NCI-H1436 (cell line): ENCODE results near the gene PKN1.
"Not testable (repeated sequence)": the region's sequence is repeated elsewhere in the genome, so short reads cannot be mapped to it uniquely, and the experiment has no call there.

Source experiments
- DNase-seq: peaks from one replicate; lab custom pipeline; 2025; lab: John Stamatoyannopoulos, UW

PKN1 gene

DNA sequence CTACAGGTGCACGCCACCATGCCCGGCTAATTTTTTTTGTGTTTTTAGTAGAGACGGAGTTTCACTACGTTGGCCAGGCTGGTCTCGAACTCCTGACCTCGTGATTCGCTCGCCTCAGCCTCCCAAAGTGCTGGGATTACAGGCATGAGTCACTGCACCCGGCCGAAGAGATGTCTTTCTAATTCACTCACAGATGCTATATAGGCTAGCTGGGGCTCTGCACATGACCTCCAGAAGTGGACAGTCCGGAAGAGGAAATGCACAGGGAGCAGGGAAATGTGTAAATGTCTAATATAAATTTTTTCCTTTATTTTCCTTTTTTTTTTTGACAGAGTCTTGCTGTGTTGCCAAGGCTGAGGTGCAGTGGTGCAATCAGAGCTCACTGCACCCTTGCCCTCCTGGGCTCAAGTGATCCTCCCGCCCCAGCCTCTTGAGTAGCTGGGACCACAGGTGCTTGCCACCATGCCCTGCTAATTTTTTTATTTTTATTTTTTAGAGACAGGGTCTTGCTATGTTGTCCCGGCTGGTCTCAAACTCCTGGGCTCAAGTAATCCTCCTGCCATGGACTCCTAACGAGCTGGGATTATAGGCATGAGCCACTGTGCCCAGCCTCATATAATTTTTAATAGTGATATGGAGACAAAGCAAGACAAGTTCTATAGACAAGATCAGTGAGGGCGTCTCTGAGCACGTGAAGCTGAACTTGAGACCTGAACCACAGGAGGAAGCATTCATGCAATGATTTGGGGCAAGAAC is 54.4 kb downstream of the PKN1 start:
- DNase-seq: no peak

DNA sequence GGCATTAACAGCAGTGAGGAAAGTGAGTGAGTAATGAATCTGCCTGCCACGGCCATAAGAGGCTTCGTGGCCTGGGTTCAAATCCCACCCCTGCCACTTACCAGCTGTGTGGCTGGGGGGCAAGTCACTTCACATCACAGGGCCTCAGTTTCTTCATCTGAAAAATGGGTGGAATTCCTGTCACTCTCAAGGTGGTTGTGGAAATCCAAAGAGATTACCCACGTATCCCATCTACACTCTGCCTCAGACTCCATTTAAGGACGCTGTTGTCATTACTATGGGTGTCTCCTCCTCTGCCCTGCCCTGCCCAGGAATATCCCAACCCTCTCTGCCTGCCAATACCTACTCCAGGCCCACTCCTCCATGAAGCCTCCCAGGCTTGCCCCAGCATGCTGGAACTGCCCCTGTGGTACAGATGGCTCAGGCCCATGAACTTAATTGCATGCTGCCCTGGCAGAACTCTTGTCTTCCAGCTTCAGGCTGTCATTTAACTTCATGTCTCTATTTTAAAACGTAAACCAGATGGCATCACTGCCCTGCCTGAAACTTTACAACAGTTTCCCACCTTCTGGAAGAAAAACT is 59.7 kb downstream of the PKN1 start:
- no peak for DNase-seq

DNA sequence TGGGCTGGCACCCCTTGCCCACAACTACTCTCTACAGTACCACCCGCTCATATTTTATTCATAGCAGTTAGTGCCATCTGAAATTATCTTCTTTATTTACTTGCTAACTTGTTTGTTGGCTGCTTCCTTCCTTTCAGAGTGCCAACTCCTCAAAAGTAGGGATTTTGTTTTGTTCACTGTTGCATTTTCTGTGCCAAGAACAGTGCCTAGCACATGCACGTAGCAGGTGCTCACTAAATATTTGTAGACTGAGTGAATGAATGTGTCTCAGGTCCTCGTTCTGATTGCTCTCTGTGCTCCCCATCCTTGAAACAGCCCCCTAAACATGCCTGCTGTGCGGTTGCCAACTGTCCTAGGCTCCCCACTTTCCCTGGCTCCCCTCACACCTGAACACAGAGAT is 61.3 kb downstream of the PKN1 start:
- no peak for DNase-seq

DNA sequence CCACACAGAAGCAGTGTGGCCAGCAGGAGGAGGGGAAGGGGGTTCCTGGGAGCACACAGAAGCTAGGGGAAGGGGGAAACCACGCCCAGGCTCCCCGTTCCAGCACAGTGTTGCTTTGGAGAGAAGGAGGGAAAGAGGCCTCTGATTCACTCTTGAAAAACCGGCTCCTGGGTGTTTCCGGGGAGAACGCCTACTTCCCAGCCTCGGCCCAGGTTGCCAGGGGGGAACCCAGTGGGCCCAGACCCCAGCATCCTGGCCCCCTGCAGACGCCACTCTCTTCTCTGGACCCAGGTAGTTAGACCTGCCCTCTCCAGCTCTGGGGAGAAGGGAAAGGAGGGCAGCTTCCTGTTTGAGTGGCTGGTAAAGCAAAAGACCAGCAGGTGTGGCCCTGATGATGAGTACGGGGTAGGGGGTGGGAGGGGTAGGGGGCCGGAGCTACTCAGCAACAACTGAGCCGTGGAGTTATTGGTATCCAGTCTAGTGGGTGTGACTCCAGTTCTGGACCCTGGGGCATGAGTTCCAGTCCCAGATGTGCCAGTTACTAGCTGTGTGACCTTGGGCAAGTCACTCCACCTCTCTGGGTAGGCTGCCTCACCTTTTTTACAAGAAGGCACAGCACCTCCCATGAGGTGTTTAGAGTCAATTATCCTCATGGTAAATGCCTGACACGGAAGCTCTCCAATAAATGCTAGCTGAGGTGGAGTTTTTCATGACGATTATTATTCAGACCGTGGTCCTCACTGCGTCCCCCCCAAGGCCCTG is 62.0 kb downstream of the PKN1 start:
- DNase-seq: no peak

DNA sequence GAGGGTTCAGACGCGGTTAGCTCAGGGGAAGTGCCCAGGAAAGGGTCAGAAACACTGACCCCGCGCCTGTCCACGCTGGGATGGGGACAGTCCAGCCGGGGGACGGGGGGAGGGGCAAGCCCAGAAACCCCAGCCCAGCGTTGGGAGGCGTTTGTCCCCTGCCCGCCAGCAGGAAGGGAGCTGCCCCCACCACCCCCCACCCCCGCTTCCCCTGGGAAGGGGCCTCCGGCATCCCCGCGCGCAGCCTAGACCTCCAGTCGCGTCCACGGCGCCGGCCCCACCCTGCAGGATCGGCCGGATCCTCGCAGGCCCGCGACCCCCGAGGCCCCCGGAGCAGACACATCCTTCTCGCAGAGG is 62.5 kb downstream of the PKN1 start:
- DNase-seq: no peak

DNA sequence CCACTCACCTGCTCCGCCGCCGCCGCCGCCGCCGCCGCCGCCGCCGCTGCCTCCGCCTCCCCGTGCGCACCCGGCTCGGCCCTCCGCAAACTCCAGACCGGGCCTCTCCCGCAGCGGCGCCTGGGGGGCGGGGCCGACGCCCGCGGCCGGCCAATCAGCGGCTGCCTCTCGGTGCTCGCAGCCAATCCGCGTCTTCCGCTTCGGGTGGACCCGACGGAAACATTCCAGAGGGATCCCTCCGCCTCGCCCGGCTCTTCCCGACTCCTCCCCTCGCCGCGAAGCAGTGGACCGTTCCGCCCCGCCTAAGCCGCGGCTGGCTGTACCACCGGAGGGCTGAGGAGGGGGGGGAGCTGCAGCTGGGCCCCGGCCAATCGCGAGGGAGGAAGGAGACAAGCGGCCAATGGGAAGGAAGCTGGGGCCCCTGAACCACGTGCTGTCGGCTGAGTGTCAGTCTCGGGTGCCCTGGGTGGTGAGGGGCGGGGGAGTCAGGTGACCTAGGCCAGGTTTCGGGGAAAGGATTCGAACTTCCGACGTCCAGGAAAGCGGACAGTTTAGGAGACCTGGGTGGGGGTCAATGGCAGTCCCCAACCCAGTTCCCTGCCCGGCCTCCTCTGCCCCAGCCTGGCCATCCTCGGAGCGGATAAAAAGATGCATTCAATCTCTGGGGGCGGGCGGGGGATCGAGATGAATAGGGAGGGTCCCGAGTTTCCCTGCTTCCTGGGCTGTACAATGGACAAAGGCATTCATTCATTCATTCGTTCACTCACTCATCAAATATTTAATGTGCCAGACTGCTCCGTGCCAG is 63.1 kb downstream of the PKN1 start, which contains the start of gene GIPC1:
GIPC1 (minus strand) TSS at position 99 of the 805 bp plus-strand sequence. CDS start 13,151 bp downstream, outside the sequence.
- DNase-seq: peak; percentile 97

DNA sequence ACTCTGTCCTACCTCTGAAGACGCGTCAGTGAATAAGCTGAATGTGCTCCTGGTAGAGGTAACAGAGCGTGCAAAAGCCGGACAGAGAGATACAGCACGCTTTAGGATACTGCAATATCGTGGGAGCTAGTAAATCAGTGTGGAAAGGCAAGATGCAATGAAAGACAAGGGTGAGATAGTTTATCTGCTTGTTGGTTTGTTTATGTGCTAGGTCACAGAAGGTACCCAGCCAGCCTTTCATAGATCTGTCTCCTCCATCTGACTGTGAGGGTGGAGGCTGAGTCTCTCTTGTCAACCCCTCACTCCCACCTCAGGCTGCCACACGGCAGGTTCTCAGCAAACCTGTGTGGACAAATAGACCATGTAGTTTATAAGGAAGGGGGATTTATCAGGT is 63.7 kb downstream of the PKN1 start:
- DNase-seq: no peak

DNA sequence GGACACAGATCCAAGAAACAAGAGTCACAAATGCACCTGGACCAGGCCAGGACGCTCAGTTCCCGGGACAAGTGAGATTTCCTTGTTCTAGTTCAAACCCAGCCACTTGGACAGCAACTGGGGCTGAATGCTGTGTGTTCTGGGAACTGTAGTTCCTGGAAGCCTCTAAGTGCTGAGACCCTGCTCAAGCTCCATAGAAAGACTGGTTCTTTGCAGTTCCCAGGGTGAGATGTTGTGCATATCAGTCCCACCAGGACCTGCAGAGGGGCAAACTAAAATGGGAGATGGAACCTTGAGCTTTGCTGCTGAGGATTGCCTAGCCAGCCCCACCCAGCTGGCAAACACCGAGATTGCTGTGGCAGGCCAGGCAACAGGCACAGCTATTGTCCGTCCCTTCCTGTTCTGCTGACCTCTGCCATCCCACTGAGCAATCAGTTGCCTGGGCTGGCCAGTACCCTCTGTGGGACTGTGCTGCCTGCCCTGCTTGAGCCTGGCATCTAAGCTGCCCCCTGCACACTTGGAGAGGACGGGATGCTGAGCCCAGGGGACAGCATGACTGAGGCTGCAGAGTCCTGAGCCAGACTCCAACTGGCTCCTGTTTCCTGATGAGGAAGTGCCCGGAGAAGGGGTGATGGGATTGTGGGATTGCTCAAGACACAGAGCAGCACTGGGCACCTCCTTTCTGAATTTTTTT is 64.3 kb downstream of the PKN1 start:
- DNase-seq: no peak

DNA sequence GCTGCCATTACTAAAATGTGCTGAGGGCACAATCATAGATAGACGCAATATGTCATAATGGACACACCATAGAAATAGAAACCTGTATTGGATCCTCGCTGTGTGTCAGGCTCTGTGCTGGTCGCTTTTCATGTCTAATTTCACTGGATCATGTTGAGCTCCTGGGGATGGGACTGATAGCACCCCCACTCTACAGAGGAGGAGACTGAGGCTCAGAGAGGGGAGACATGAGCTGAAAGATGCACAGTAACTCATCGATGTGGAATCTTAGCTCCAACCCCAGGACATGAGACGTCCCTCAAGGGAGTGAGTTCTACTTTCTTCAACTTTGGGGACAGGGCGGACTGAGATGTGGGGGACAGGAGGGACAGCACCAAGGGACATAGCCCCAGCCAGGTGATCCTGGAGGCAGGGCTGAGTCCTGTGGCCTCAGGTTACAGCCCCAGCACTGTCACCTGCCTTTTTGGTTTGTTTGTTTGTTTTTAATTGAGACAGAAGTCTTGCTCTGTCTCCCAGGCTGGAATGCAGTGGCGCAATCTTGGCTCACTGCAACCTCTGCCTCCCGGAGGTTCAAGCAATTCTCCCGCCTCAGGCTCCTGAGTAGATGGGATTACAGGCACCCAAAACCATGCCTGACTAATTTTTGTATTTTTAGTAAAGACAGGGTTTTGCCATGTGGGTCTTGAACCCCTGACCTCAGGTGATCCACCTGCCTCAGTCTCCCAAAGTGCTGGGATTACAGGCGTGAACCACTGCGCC is 69.4 kb downstream of the PKN1 start:
- no peak for DNase-seq

DNA sequence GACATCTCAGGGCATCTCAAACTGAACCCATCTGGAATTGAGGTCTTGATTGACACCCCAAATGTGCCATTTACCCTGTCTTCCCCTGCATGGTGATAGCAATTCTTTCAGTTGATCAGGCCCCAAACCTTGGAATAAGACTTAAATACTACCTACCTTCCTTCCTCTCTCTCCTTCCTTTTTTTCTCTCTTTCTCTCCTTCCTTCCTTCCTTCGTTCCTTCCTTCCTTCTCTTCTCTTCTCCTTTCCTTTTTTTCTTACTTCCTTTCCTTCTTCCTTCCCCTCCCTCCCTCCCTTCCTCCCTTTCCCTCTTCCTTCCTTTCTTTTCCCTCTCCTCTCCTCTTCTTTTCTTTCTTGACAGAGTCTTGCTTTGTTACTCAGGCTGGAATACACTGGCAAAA is 70.2 kb downstream of the PKN1 start:
- no peak for DNase-seq

DNA sequence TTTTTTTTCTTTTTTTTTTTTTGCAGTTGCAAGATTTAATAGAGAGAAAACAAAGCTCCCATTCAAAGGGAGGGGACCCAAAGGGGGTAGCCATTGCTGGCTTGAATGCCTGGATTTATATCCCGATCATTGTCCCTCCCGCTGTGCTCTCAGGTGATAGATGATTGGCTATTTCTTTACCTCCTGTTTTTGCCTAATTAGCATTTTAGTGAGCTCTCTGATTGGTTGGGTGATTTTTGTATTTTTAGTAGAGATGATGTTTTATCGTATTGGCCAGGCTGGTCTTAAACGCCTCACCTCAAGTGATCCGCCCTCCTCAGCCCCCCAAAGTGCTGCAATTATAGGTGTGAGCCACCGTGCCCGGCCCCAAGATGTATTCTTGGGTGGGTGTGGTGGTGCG is 71.5 kb downstream of the PKN1 start:
- DNase-seq: not testable (repeated sequence)

DNA sequence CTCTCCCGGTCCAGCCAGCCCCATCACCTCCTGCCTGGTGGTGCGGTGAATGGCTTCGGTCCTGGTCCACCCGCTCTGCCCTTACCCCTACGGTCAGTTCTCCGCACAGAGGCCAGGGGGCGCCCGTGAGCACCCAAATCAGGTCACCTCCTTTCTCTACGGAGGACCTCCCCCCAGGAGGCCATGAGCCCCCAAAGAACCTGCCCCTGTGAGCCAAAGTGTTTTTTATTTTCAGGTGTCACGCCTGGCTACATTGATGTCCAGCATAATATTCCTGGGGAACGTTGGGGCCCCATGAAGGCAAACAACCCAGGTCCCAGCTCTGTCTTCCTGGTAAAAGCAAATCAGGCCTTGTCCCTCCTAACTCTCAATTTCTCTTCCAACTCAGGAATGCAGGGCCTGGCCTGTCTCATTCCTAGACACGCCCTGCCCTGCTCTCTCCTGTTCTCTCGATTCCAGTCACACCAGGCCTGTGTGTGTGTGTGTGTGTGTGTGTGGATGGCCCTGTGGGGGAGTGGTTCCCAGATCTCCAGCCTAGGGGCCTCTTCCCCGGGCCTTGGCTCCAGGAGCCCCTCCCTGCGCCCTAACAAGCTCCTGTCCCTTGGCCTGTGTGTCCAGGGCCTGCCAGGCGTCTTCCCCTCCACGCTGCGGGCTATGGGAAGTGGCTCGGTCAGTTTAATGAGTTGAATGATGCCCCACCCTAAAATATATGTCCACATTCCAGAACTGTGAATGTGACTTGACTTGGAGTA is 72.6 kb downstream of the PKN1 start:
- DNase-seq: peak; percentile 48

DNA sequence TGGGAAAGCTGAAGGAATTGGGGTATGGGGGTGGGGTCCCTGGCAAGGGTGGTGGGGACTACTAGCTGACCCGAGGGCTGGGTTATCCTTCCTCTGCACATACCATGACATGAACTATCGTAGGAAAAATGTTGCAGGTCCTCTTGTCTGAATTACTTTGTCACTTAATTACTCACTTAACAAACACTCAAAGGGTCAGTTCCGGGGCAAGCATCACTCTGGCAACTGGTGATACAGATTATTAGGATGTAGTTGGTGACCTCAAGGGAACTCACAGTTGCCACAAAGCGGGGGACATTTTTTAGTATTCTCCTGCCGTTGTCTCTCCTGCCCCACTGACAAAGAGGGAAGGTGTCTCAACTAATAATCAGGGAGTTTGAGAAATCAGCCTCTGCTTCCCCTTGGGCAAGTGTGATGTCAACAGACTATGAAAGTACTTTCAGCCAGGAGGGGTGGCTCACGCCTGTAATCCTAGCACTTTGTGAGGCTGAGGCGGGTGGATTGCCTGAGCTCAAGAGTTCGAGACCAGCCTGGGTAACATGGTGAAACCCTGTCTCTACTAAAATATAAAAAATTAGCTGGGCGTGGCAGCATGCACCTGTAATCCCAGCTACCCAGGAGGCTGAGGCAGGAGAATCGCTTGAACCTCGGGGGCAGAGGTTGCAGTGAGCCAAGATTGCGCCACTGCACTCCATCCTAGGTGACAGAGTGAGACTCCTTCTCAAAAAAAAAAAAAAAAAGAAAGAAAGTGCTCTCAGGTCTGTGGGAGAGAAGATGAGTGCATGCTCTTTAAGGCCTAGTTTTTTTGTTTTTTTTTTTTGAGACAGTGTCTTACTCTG is 74.8 kb downstream of the PKN1 start:
- DNase-seq: no peak

DNA sequence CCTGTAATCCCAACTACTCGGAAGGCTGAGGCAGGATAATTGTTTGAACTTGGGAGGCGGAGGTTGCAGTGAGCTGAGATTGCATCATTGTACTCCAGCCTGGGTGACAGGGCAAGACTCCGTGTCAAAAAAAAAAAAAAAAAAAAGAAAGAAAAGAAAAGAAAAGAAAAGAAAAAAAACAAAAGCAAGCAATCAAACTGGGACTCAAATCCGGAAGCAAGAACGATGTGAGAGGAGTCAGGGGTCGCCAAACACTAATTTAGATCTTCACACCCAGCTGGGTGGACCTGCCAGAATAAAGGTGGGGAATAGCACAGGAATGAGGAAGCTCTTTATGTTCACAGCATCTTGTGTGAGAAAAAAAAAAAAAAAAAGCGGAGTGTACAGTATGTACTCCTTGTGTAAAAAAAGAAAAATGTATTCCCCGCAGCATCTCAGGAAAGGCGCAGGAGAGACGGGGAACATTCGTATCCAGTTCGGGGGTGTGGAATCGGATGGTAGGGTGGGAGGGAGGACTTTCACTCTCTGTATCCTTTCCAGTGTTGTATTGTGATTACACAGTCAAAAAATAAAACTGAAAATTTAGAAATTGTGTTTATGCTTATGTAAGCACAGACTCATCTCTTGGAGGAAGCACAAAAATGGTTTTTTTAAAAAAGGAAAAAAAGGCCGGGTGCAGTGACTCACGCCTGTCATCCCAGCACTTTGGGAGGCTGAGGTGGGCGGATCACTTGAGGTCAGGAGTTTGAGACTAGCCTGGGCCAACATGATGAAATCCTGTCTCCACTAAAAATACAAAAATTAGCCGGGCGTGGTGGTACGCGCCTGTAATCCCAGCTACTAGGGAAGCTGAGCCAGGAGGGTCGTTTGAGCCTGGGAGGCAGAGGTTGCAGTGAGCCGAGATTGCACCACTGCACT is 77.5 kb downstream of the PKN1 start:
- no peak for DNase-seq

DNA sequence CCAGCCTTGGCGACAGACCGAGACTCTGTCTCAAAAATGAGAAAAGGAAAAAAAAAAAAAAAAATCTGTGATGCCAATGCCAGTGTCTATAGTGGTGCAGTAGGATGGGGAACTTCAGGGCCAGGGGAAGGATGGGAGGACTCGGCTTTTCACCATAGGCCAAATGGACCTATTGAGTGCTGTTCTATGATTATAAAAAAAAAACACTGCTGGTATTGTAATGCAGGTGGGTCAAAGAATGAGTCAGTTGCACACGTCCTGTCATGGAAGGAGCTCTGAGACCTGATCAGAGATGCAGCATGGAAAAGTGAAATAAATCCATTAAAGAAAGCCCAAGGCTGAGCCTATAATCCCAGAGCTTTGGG is 78.1 kb downstream of the PKN1 start:
- no peak for DNase-seq

DNA sequence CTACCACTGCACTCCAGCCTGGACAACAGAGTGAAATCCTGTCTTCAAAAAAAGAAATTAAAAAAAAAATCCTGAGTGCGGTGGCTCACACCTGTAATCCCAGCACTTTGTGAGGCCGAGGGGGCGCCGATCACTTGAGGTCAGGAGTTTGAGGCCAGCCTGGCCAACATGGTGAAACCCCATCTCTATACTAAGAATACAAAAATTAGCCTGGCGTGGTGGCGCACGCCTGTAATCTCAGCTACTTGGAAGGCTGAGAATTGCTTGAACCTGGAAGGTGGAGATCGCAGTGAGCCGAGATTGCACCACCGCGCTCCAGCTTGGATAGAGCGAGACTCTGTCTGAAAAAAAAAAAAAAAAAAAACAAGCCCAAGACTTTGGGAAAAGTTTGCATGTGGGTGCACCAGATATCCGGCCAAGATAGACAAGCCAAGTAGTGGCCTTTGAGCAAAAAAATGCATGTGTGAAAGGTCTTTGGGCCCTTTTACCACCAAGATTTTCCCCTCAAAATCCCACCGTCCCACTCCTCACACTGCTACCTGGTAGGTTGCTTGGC is 79.4 kb downstream of the PKN1 start:
- no peak for DNase-seq

DNA sequence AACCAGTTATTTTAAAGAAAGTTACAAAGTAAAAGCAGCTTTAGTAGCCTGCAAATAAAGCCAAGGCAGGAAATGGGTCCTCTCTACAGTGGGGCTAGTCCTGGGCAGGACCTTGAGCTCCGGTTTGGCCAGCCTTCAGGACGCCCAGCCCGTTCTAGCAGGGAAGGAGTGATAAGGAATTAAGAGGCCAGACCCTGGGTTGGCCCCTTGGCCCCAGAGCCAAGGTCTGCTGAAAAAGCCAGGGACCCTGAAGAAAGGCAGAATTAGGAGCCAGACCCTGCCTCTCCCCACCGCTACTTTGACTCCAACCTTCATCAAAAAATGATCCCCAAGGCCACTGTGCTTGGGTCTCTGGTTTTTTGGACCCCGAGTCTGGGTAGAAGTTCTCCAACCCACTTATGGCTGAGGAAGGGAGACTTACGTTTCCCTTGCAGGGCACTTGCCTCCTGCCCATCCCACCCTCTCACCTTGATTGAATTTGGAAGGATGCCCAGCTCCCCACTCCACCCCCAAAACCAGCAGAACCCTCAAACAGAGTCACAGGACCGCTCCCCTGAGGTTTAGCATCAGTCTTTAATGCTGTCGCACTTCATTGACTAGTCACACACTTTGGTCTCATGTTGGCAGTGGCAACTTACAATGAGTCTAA is 81.2 kb downstream of the PKN1 start:
- no peak for DNase-seq
